Lung (tissue), 12 donors: ENCODE data around the gene ZNF169. TPM values are rescaled to one million over a fixed set of nuclear protein-coding genes. Genes with fewer than 3 reads are reported as not detected.

Experiments
- ATAC-seq: fragments of 200-7000 bp; cut with Tn5 transposase; one replicate; pipeline ENCODE4 v1.9.1; 2020; ENCODE audit warnings: moderate number of reproducible peaks; ENCODE audit not compliant: insufficient read depth, low FRiP score
- DNase-seq, 3 donors: peaks; one replicate each; pipeline ENCODE4 v3.0.0-alpha.2; 2013 to 2017
- H3K27ac ChIP-seq, 2 donors: one replicate each; pipeline ENCODE4 v1.5.1; 2013; ENCODE audit warnings: mild to moderate bottlenecking in 2 of 2, moderate library complexity in 2 of 2, control low read depth in 1 of 2, inconsistent platforms in 1 of 2, low read depth in 1 of 2, low read length in 1 of 2
- H3K27me3 ChIP-seq, 3 donors: one replicate each; pipeline ENCODE4 v1.5.1; 2013; ENCODE audit warnings: low read length in 2 of 3; ENCODE audit not compliant: control insufficient read depth in 3 of 3, insufficient read depth in 3 of 3
- H3K36me3 ChIP-seq, 4 donors: one replicate each; pipeline ENCODE4 v1.5.1; 2013; ENCODE audit warnings: low read length in 4 of 4, mild to moderate bottlenecking in 1 of 4, moderate library complexity in 1 of 4; ENCODE audit not compliant: control insufficient read depth in 4 of 4, insufficient read depth in 4 of 4
- H3K4me1 ChIP-seq, 5 donors: one replicate each; pipeline ENCODE4 v1.5.1; 2013; ENCODE audit warnings: low read length in 5 of 5, mild to moderate bottlenecking in 2 of 5, moderate library complexity in 1 of 5; ENCODE audit not compliant: control insufficient read depth in 5 of 5, insufficient read depth in 5 of 5
- H3K4me3 ChIP-seq: one replicate; pipeline ENCODE4 v1.5.1; 2013; ENCODE audit warnings: mild to moderate bottlenecking, control low read depth, moderate library complexity
- H3K9ac ChIP-seq, 2 donors: one replicate each; pipeline ENCODE4 v1.5.1; 2013; ENCODE audit warnings: low read length in 2 of 2, control low read depth in 1 of 2; ENCODE audit not compliant: insufficient read depth in 1 of 2
- H3K9me3 ChIP-seq, 4 donors: one replicate each; pipeline ENCODE4 v1.5.1; 2013; ENCODE audit warnings: low read length in 3 of 4, mild to moderate bottlenecking in 1 of 4, moderate library complexity in 1 of 4; ENCODE audit not compliant: control insufficient read depth in 4 of 4, insufficient read depth in 3 of 4
- CTCF ChIP-seq: IDR thresholded peaks from 2 replicates; pipeline ENCODE4 v1.5.1; 2012; ENCODE audit warnings: mild to moderate bottlenecking; ENCODE audit errors: control extremely low read depth, extremely low read depth
- WGBS, 2 donors: extraction: QIAGEN DNeasy Blood & Tissue Kit; methylation state at CpG; one replicate each; pipeline ENCODE4 v1.1.7; 2013; 5-methylcytosine and 5-hydroxymethylcytosine counted together
- polyA plus RNA-seq, 2 donors: library from polyadenylated mRNA; stranded (reverse); fragments of 200-250 nt; gene quantifications; one replicate each; pipeline ENCODE4 v1.2.1, GENCODE V29; 2013
- total RNA-seq, 2 donors: library from RNA; depleted of rRNA in 1 of 2; stranded (reverse); fragments of >200 nt in 1 of 2; gene quantifications; one replicate each; pipeline ENCODE4 v1.2.1, GENCODE V29; 2014 to 2021
- donor health status: control.
- donor health status: control.
- donor health status: Bipolar disorder and iron deficiency.
- donor health status: healthy.
- donor health status: DM: yes; HTN: yes; CAD: no.

ZNF169 gene
- total and polyA plus RNA-seq, 4 donors, result 2.3 to 8.7 (median 4.8) TPM

- DNase-seq (no peak), ATAC-seq (no peak)
- Histone ChIP-seq H3K27me3 (no peaks in the 10 kb centered on the region), H3K27ac (no peak overlapping the region), H3K9me3 (no peaks in the 10 kb centered on the region), H3K9ac (no peak overlapping the region), H3K36me3 (no peaks in the 10 kb centered on the region), H3K4me3 (no peak overlapping the region), H3K4me1 (no peaks in the 10 kb centered on the region)
- 74 to 81% methylated on average over 9 of the region's 9 CpGs for WGBS, 2 donors
- TF ChIP-seq CTCF, result no peak
Measured at GRCh38 chr9:94298949-94299599, 40.0 kb downstream of the ZNF169 start.

GRCh38 chr9:94300470-94301301 lies 41.6 kb downstream of the ZNF169 start:
- Histone ChIP-seq H3K9ac (no peak overlapping the region), H3K4me1 (no peaks in the 10 kb centered on the region), H3K9me3 (no peaks in the 10 kb centered on the region), H3K4me3 (no peak overlapping the region), H3K27ac (no peak overlapping the region), H3K27me3 (no peaks in the 10 kb centered on the region), H3K36me3 (no peaks in the 10 kb centered on the region)
- DNase-seq, result no peak
- 97 to 98% methylated on average over 20 of the region's 20 CpGs for WGBS, 2 donors
- no peak for TF ChIP-seq CTCF
- ATAC-seq, result no peak

- ATAC-seq, result no peak
- no peak overlapping the region for H3K9ac ChIP-seq
- no peak overlapping the region for H3K4me3 ChIP-seq
- no peaks in the 10 kb centered on the region for H3K9me3 ChIP-seq
- H3K27ac ChIP-seq, result no peak overlapping the region
- DNase-seq, result no peak
- 90 to 94% methylated on average over 5 of the region's 5 CpGs for WGBS, 2 donors
- no peaks in the 10 kb centered on the region for H3K36me3 ChIP-seq
- no peaks in the 10 kb centered on the region for H3K4me1 ChIP-seq
- no peak for TF ChIP-seq CTCF
- H3K27me3 ChIP-seq, result no peaks in the 10 kb centered on the region
Measured at GRCh38 chr9:94301583-94301982, 42.5 kb downstream of the ZNF169 start.
